K562 (cell line): Measurements from ENCODE around the gene EHD2. TPM values are rescaled to one million over a fixed set of nuclear protein-coding genes. Genes with fewer than 3 reads are reported as not detected.

Source experiments
- HDAC6 ChIP-seq: IDR thresholded peaks from 2 replicates; pipeline ENCODE4 v1.6.1; 2012; ENCODE audit warnings: low read depth, mild to moderate bottlenecking, control low read depth, inconsistent platforms, low read length, moderate library complexity
- NFYB ChIP-seq: IDR thresholded peaks from 2 replicates; pipeline ENCODE4 v1.6.1; 2011; ENCODE audit warnings: mild to moderate bottlenecking, moderate library complexity; ENCODE audit not compliant: insufficient read length; ENCODE audit errors: extremely low read depth
- PHTF2 ChIP-seq: fragments of 250-450 bp; sonication (Bioruptor Pico); IDR thresholded peaks from 2 replicates; pipeline ENCODE4 v1.5.0; 2021; ENCODE audit warnings: mild to moderate bottlenecking
- SMARCE1 ChIP-seq: fragments of 450-650 bp; IDR thresholded peaks from 2 replicates; pipeline ENCODE4 v1.7.1; 2016; ENCODE audit warnings: mild to moderate bottlenecking
- TFAM ChIP-seq: fragments of 250-450 bp; sonication (Bioruptor Pico); conservative IDR thresholded peaks from 2 replicates; pipeline ENCODE4 v1.5.0; 2021; ENCODE audit warnings: mild to moderate bottlenecking, moderate library complexity
- ZBTB1 ChIP-seq: sonication (generic); formaldehyde crosslinking; IDR thresholded peaks from 2 replicates; pipeline ENCODE4 v1.8.1; 2023; ENCODE audit warnings: missing genetic modification reagents, low read depth, mild to moderate bottlenecking, borderline replicate concordance
- ZNF134 ChIP-seq: fragments of 250-450 bp; sonication (Bioruptor Pico); conservative IDR thresholded peaks from 2 replicates; pipeline ENCODE4 v1.4.0; 2020
- polyA plus RNA-seq, 8 experiments: library from polyadenylated mRNA; depleted of rRNA in 4 of 8; stranded (reverse) in 5 of 8; unstranded in 3 of 8; fragments of >200 nt; fragmentation: Nextera tagmentation in 2 of 8; fragmentation: Illumina TruSeq in 1 of 8; extraction: Ambion mirVana in 2 of 8; extraction: Trizol in 1 of 8; gene quantifications; 2 replicates each; pipeline versions ENCODE4 v1.2.1 to v1.2.3, GENCODE V29; 2011 to 2014; ENCODE audit warnings: inconsistent platforms in 1 of 8, missing spikeins in 1 of 8
- total RNA-seq, 7 experiments: library from RNA; depleted of rRNA in 6 of 7; stranded (reverse); fragments of >200 nt in 6 of 7; fragmentation: Illumina TruSeq in 2 of 7; extraction: Trizol in 2 of 7; gene quantifications; 2 replicates each; pipeline versions ENCODE4 v1.2.1 to v1.2.3, GENCODE V29; 2011 to 2021; ENCODE audit warnings: low replicate concordance in 1 of 7
- TF ChIP-seq, protein P1 (sequence below): sonication (generic); IDR thresholded peaks from 2 replicates; pipeline ENCODE4 v1.6.1; 2016
- TF ChIP-seq, protein P2 (sequence below): fragments of 450-650 bp; IDR thresholded peaks from 2 replicates; pipeline ENCODE4 v1.6.1; 2016; ENCODE audit warnings: mild to moderate bottlenecking, moderate library complexity
- TF ChIP-seq, protein P3 (sequence below): sonication (generic); formaldehyde crosslinking; IDR thresholded peaks from 2 replicates; pipeline ENCODE4 v1.8.1; 2023; ENCODE audit warnings: missing genetic modification reagents, mild to moderate bottlenecking, borderline replicate concordance

EHD2 gene
- total and polyA plus RNA-seq, 9 of the 15 experiments (the other 6 are each of a cell fraction or from before 2014, with no cell fraction given): 1.7 to 32.2 (median 3.0) TPM

DNA sequence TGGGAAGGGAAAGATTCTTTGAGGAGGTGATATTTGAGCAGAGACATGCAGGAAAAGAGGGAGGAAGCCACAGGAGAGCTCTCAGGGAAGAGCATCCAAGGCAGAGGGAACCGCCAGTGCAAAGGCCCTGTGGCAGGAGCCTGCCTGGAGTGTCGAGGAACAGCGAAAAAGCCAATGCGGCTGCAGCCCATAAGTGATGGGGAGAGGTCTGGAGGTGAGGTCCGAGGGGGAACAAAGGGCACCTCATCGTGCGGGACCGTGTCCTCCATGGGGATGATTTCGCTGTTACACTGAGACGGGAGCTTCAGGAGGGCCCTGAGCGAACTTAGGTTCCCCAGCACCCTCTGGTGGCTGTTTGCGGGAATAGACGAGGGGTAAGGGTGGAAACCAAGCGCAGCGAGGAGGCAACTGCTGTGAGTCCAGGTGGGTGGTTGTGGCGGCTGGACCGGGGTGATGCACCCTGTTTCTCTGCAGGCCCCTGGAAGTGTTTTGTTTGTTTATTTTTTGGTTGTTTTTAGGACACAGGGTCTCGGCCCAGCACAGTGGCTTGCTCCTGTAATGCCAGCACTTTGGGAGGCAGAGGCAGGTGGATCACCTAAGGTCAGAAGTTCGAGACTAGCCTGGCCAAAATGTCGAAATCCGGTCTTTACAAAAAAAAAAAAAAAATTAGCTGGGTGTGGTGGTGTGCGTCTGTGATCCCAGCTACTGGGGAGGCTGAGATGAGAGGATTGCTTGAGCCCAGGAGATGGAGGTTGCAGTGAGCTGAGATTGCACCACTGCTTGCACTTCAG lies 5.9 kb upstream of the EHD2 start (continued):
- TF ChIP-seq, protein P1, sequence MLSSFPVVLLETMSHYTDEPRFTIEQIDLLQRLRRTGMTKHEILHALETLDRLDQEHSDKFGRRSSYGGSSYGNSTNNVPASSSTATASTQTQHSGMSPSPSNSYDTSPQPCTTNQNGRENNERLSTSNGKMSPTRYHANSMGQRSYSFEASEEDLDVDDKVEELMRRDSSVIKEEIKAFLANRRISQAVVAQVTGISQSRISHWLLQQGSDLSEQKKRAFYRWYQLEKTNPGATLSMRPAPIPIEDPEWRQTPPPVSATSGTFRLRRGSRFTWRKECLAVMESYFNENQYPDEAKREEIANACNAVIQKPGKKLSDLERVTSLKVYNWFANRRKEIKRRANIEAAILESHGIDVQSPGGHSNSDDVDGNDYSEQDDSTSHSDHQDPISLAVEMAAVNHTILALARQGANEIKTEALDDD: no peak
- TF ChIP-seq TFAM (CRISPR knock-in tag) (no peak), ZBTB1 (CRISPR knock-in tag) (no peak), HDAC6 (no peak), NFYB (no peak), PHTF2 (no peak), ZNF134 (CRISPR knock-in tag) (no peak), SMARCE1 (no peak)
- TF ChIP-seq, protein P2, sequence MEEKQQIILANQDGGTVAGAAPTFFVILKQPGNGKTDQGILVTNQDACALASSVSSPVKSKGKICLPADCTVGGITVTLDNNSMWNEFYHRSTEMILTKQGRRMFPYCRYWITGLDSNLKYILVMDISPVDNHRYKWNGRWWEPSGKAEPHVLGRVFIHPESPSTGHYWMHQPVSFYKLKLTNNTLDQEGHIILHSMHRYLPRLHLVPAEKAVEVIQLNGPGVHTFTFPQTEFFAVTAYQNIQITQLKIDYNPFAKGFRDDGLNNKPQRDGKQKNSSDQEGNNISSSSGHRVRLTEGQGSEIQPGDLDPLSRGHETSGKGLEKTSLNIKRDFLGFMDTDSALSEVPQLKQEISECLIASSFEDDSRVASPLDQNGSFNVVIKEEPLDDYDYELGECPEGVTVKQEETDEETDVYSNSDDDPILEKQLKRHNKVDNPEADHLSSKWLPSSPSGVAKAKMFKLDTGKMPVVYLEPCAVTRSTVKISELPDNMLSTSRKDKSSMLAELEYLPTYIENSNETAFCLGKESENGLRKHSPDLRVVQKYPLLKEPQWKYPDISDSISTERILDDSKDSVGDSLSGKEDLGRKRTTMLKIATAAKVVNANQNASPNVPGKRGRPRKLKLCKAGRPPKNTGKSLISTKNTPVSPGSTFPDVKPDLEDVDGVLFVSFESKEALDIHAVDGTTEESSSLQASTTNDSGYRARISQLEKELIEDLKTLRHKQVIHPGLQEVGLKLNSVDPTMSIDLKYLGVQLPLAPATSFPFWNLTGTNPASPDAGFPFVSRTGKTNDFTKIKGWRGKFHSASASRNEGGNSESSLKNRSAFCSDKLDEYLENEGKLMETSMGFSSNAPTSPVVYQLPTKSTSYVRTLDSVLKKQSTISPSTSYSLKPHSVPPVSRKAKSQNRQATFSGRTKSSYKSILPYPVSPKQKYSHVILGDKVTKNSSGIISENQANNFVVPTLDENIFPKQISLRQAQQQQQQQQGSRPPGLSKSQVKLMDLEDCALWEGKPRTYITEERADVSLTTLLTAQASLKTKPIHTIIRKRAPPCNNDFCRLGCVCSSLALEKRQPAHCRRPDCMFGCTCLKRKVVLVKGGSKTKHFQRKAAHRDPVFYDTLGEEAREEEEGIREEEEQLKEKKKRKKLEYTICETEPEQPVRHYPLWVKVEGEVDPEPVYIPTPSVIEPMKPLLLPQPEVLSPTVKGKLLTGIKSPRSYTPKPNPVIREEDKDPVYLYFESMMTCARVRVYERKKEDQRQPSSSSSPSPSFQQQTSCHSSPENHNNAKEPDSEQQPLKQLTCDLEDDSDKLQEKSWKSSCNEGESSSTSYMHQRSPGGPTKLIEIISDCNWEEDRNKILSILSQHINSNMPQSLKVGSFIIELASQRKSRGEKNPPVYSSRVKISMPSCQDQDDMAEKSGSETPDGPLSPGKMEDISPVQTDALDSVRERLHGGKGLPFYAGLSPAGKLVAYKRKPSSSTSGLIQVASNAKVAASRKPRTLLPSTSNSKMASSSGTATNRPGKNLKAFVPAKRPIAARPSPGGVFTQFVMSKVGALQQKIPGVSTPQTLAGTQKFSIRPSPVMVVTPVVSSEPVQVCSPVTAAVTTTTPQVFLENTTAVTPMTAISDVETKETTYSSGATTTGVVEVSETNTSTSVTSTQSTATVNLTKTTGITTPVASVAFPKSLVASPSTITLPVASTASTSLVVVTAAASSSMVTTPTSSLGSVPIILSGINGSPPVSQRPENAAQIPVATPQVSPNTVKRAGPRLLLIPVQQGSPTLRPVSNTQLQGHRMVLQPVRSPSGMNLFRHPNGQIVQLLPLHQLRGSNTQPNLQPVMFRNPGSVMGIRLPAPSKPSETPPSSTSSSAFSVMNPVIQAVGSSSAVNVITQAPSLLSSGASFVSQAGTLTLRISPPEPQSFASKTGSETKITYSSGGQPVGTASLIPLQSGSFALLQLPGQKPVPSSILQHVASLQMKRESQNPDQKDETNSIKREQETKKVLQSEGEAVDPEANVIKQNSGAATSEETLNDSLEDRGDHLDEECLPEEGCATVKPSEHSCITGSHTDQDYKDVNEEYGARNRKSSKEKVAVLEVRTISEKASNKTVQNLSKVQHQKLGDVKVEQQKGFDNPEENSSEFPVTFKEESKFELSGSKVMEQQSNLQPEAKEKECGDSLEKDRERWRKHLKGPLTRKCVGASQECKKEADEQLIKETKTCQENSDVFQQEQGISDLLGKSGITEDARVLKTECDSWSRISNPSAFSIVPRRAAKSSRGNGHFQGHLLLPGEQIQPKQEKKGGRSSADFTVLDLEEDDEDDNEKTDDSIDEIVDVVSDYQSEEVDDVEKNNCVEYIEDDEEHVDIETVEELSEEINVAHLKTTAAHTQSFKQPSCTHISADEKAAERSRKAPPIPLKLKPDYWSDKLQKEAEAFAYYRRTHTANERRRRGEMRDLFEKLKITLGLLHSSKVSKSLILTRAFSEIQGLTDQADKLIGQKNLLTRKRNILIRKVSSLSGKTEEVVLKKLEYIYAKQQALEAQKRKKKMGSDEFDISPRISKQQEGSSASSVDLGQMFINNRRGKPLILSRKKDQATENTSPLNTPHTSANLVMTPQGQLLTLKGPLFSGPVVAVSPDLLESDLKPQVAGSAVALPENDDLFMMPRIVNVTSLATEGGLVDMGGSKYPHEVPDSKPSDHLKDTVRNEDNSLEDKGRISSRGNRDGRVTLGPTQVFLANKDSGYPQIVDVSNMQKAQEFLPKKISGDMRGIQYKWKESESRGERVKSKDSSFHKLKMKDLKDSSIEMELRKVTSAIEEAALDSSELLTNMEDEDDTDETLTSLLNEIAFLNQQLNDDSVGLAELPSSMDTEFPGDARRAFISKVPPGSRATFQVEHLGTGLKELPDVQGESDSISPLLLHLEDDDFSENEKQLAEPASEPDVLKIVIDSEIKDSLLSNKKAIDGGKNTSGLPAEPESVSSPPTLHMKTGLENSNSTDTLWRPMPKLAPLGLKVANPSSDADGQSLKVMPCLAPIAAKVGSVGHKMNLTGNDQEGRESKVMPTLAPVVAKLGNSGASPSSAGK: no peak
- TF ChIP-seq, protein P3, sequence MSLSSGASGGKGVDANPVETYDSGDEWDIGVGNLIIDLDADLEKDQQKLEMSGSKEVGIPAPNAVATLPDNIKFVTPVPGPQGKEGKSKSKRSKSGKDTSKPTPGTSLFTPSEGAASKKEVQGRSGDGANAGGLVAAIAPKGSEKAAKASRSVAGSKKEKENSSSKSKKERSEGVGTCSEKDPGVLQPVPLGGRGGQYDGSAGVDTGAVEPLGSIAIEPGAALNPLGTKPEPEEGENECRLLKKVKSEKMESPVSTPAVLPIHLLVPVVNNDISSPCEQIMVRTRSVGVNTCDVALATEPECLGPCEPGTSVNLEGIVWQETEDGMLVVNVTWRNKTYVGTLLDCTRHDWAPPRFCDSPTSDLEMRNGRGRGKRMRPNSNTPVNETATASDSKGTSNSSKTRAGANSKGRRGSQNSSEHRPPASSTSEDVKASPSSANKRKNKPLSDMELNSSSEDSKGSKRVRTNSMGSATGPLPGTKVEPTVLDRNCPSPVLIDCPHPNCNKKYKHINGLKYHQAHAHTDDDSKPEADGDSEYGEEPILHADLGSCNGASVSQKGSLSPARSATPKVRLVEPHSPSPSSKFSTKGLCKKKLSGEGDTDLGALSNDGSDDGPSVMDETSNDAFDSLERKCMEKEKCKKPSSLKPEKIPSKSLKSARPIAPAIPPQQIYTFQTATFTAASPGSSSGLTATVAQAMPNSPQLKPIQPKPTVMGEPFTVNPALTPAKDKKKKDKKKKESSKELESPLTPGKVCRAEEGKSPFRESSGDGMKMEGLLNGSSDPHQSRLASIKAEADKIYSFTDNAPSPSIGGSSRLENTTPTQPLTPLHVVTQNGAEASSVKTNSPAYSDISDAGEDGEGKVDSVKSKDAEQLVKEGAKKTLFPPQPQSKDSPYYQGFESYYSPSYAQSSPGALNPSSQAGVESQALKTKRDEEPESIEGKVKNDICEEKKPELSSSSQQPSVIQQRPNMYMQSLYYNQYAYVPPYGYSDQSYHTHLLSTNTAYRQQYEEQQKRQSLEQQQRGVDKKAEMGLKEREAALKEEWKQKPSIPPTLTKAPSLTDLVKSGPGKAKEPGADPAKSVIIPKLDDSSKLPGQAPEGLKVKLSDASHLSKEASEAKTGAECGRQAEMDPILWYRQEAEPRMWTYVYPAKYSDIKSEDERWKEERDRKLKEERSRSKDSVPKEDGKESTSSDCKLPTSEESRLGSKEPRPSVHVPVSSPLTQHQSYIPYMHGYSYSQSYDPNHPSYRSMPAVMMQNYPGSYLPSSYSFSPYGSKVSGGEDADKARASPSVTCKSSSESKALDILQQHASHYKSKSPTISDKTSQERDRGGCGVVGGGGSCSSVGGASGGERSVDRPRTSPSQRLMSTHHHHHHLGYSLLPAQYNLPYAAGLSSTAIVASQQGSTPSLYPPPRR (CRISPR knock-in tag): no peak
